Loucy (cell line): ENCODE data around the gene YY1AP1.

Source experiments
- CTCF ChIP-seq: fragments of 200-600 bp; sonication (generic); conservative IDR thresholded peaks from 2 replicates; pipeline ENCODE4 v1.5.1; 2014; ENCODE audit warnings: mild to moderate bottlenecking, antibody characterized with exemption, low read length
- EZH2phosphoT487 ChIP-seq: fragments of 200-600 bp; IDR thresholded peaks from 2 replicates; pipeline ENCODE4 v1.6.1; 2018; ENCODE audit warnings: antibody characterized with exemption, mild to moderate bottlenecking, moderate library complexity, borderline replicate concordance

GRCh38 chr1:155695072-155695471, 6.5 kb upstream of the YY1AP1 start:
- no peak for TF ChIP-seq CTCF
- TF ChIP-seq EZH2phosphoT487, result no peak
